ENCODE data around the gene KIF22.
"Not testable (repeated sequence)": the region's sequence is repeated elsewhere in the genome, so short reads cannot be mapped to it uniquely, and the experiment has no call there.

Gene KIF22

DNA sequence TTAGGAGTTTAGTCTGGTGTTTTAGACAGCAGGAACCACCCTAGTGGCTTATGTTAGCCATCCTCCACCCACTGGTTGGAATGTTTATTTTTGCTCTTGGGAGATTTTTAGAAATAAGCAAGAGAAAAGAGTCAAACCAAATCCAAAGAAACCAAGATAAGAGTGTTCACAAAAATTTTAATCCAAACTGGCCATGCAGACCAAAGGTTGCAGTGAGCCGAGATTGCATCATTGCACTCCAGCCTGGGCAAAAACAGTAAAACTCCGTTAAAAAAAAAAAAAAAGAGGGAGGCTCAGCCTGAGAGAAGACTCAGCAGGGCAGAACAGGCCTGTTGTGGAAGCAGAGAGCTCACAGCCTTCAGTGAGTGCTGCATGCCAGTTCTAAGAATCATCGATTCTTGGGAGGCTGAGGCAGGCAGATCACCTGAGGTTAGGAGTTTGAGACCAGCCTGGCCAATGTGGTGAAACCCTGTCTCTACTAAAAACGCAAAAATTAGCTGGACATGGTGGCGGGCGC lies 32.5 kb upstream of the KIF22 start:
- Mint-ChIP-seq H3K4me1 (ENCODE audit: low read depth) (peaks cover 11% of the 10 kb centered on the region), H3K9me3 (no peaks in the 10 kb centered on the region), H3K27me3 (ENCODE audit: low read depth) (peaks cover 4% of the 10 kb centered on the region), H3K4me3 (no peak overlapping the region), H3K27ac (no peak overlapping the region), H3K36me3 (ENCODE audit: low read depth) (peaks cover 1% of the 10 kb centered on the region)
- no peak for DNase-seq (ENCODE audit: low spot score)

DNA sequence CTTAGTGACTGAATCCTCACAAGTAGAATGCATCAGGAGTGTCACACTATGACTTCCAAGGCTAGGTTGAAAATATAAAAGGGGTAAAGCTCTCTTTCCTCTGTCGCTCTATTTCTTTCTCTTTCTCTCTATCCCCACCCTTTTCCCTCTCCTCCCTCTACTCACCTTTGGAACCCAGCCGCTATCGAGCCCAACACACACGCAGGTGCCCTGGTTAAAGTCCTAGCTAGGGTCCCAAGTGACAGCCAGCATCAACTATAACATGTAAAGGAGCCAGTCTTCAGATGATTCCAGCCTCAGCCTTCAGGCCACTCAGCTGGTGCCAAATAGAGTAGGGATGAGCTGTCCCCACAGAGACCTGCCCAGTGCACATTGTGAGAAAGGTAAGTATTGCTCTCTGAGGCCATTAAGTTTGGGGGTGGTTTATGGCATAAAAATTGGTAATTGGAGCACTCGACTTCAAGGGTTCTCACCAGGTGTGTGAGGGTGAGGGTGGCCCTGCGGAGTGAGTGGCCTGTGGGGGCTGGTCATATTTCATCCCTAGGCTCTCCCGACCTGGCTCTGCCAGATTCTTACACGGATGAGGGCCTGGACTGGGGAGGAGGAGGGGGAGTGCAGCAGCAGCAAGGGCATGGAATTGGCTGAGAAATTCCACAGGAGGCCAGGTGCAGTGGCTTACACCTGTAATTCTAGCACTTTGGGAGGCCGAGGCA lies 29.8 kb upstream of the KIF22 start:
- no peaks in the 10 kb centered on the region for H3K9me3 Mint-ChIP-seq
- peaks cover 6% of the 10 kb centered on the region for H3K27me3 Mint-ChIP-seq (ENCODE audit: low read depth)
- no peak overlapping the region for H3K4me3 Mint-ChIP-seq
- no peak for DNase-seq (ENCODE audit: low spot score)
- H3K36me3 Mint-ChIP-seq (ENCODE audit: low read depth), result no peaks in the 10 kb centered on the region
- peaks cover 5% of the 10 kb centered on the region for H3K4me1 Mint-ChIP-seq (ENCODE audit: low read depth)
- no peak overlapping the region for H3K27ac Mint-ChIP-seq

DNA sequence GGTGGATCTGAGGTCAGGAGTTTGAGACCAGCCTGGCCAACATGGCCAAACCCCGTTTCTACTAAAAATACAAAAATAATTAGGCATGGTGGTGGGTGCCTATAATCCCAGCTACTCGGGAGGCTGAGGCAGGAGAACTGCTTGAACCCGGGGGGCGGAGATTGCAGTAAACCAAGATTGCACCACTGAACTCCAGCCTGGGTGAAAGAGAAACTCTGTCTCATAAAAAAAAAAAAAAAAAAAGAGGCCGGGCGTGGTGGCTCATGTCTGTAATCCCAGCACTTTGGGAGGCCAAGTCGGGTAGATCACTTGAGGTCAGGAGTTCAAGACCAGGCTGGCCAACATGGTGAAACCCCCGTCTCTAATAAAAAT lies 29.3 kb upstream of the KIF22 start:
- not testable (repeated sequence) for H3K36me3 Mint-ChIP-seq (ENCODE audit: low read depth); H3K27me3 Mint-ChIP-seq (ENCODE audit: low read depth); H3K4me3 Mint-ChIP-seq; DNase-seq (ENCODE audit: low spot score); H3K9me3 Mint-ChIP-seq; H3K27ac Mint-ChIP-seq; H3K4me1 Mint-ChIP-seq (ENCODE audit: low read depth)

DNA sequence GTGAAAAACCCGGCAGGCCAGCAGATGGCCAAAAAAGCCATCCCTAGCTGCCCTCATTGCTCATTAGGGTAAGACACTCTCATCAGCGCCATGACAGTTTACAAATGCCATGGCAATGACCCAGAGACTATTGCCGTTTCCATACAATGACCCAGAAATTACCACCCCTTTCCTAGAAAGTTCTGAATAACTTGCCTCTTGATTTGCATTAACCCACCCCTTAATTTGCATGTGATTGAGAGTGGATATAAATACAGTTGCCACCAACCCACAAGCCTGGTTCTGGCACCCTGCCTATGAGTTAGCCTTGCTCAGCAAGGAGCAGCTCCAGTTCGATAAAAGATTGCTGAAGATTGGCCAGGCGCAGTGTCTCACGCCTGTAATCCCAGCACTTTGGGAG lies 28.7 kb upstream of the KIF22 start:
- peaks cover 2% of the 10 kb centered on the region for H3K4me1 Mint-ChIP-seq (ENCODE audit: low read depth)
- H3K36me3 Mint-ChIP-seq (ENCODE audit: low read depth), result no peaks in the 10 kb centered on the region
- H3K27ac Mint-ChIP-seq, result no peak overlapping the region
- peaks cover 6% of the 10 kb centered on the region for H3K27me3 Mint-ChIP-seq (ENCODE audit: low read depth)
- H3K9me3 Mint-ChIP-seq, result no peaks in the 10 kb centered on the region
- no peak for DNase-seq (ENCODE audit: low spot score)
- no peak overlapping the region for H3K4me3 Mint-ChIP-seq

DNA sequence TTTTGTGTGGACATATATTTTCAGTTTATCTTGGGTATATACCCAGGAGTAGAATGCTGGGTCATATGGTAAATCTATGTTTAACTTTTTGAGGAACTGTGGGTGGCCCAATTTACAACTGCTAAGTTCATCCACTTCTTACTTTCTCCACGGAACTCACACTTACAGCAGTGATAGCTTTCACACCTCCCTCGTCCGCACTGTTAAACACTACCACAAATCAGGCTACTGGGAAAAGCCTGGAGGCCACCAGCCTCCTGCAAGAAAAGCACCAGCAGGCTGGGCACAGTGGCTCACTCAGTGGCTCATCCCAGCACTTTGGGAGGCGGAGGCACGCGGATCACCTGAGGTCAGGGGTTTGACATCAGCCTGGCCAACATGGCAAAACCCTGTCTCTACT lies 27.2 kb upstream of the KIF22 start:
- peaks cover 1% of the 10 kb centered on the region for H3K4me1 Mint-ChIP-seq (ENCODE audit: low read depth)
- H3K36me3 Mint-ChIP-seq (ENCODE audit: low read depth), result no peaks in the 10 kb centered on the region
- H3K27ac Mint-ChIP-seq, result no peak overlapping the region
- H3K9me3 Mint-ChIP-seq, result no peaks in the 10 kb centered on the region
- peaks cover 2% of the 10 kb centered on the region for H3K27me3 Mint-ChIP-seq (ENCODE audit: low read depth)
- no peak overlapping the region for H3K4me3 Mint-ChIP-seq
- DNase-seq (ENCODE audit: low spot score), result no peak

DNA sequence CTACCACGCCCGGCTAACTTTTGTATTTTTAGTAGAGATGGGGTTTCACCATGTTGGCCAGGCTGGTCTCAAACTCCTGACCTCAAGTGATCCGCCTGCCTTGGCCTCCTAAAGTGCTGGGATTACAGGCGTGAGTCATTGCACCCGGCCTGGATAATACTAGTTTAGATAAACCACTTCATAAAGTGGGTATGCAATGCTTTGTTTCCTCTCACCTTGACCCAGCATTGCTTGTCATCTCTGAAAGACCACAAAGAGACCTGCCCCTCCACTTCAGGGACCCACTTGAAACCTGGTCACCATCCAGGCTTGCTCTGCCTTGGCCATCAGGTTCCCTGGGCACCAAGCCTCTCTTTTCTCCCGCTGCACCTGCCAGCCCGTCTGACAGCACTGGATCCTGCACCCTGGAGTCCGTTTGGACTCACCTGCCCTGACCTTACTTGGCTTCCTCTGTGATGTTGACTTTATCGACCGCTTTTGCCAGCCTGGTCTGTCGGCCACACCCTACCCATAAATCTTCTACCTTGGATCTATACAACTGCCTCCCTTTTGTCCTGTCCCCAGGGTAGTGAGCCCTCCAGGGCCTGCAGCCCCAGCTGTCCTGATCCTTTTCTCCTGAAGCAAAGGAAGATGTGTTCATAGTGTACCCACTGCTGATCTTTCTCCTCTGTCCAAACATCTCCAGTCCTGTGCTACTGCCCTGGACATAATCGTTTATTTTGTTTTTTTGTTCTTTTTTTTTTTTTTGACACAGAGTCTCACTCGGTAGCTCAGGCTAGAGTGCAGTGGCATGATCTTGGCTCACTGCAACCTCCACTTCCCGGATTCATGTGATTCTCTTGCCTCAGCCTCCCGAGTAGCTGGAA lies 25.2 kb upstream of the KIF22 start:
- no peak for DNase-seq (ENCODE audit: low spot score)
- Mint-ChIP-seq H3K27me3 (ENCODE audit: low read depth) (peaks cover 2% of the 10 kb centered on the region), H3K27ac (no peak overlapping the region), H3K4me3 (no peak overlapping the region), H3K4me1 (ENCODE audit: low read depth) (no peaks in the 10 kb centered on the region), H3K36me3 (ENCODE audit: low read depth) (no peaks in the 10 kb centered on the region), H3K9me3 (no peaks in the 10 kb centered on the region)

DNA sequence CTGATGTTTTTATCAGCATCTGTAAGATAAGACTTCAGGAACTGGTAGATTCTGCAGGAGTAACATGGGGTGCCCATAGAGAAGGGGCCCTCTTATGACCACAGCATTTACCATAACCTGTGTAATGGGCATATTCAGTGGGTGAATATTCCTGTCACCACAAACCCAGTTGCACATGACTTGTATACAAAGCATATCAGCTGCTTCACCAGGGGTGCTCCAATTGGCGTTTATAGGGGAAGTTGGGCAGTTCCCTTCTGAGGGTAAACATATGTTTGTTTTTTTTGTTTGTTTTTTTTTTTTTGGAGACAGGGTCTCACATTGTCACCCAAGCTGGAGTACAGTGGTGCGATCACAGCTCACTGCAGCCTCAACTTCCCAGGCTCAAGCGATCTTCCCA lies 24.0 kb upstream of the KIF22 start:
- Mint-ChIP-seq H3K36me3 (ENCODE audit: low read depth) (no peaks in the 10 kb centered on the region), H3K4me1 (ENCODE audit: low read depth) (no peaks in the 10 kb centered on the region), H3K27ac (no peak overlapping the region), H3K9me3 (no peaks in the 10 kb centered on the region), H3K27me3 (ENCODE audit: low read depth) (peaks cover 2% of the 10 kb centered on the region), H3K4me3 (no peak overlapping the region)
- DNase-seq (ENCODE audit: low spot score), result no peak

DNA sequence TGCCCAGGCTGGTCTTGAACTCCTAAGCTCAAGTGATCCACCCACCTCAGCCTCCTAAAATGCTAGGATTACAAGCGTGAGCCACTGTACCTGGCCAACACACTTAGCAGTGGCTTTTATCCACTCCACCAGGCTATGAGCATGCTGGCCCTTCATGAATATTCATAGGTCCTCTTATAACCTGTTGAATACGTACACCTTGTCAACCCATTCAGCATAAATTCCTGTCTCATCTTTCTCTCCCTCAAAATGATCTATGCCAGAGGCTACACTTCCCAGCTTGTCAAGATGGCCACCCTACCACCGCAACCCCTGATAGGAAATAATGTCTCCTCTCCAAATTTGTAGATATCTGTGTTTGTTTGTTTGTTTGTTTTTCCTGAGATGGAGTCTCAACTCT lies 23.5 kb upstream of the KIF22 start:
- H3K27me3 Mint-ChIP-seq (ENCODE audit: low read depth), result peaks cover 2% of the 10 kb centered on the region
- no peak overlapping the region for H3K27ac Mint-ChIP-seq
- DNase-seq (ENCODE audit: low spot score), result no peak
- H3K4me3 Mint-ChIP-seq, result no peak overlapping the region
- H3K36me3 Mint-ChIP-seq (ENCODE audit: low read depth), result no peaks in the 10 kb centered on the region
- no peaks in the 10 kb centered on the region for H3K9me3 Mint-ChIP-seq
- H3K4me1 Mint-ChIP-seq (ENCODE audit: low read depth), result no peaks in the 10 kb centered on the region

DNA sequence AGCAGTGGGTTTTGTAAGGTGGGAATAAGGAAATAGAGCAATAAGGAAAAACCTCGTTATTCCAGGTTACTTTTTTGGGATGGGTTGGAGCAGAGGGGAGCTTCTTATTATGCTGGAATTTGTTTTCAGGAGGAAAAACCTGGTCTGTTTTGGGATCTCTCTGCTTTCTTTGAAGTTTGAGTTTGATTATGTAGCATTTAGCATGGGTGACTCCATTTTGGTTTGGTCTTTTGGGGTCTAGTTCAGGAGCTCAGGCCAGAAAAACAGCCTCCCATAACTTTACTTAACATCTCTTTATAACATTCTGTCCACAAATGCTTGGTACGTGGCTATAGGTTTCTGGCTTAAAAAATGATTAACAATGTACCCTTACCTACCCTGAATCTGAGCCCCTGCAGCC lies 21.0 kb upstream of the KIF22 start:
- no peak for DNase-seq (ENCODE audit: low spot score)
- Mint-ChIP-seq H3K4me3 (no peak overlapping the region), H3K4me1 (ENCODE audit: low read depth) (no peaks in the 10 kb centered on the region), H3K27me3 (ENCODE audit: low read depth) (no peaks in the 10 kb centered on the region), H3K9me3 (no peaks in the 10 kb centered on the region), H3K27ac (no peak overlapping the region), H3K36me3 (ENCODE audit: low read depth) (no peaks in the 10 kb centered on the region)

DNA sequence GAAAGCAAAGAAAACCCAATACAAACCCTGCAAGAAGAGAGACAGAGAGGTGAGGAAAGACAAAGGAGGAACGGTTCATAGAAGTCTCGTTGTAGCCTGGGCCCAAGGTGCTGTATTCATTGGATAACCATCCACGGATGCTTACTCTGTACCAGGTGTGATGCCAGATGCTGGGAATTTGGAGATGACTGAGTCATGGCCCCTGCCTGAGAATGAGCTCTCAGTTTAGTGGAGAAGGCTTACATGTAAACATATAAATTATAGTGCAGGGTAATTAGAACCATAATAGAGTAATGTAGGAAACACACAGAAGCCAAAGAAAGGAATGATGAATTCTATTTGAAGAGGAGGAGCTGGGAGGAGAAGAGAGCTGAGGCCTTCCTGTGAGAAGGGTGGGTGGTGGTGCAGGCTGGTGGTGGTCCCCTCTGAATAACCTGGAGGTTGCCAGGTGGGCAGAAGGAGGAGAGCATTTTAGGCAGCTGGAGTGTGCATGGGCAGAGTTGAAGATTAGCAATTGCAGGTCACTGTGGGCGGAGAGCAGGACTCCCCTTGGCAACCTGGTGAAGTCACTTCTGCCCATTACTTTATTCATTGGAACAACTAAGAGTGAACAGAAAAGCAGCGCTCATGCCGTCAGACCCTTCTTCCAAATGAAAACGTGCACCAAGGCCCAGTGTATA lies 20.2 kb upstream of the KIF22 start:
- Mint-ChIP-seq H3K4me1 (ENCODE audit: low read depth) (no peaks in the 10 kb centered on the region), H3K4me3 (no peak overlapping the region), H3K27me3 (ENCODE audit: low read depth) (no peaks in the 10 kb centered on the region), H3K36me3 (ENCODE audit: low read depth) (no peaks in the 10 kb centered on the region), H3K9me3 (no peaks in the 10 kb centered on the region), H3K27ac (no peak overlapping the region)
- DNase-seq (ENCODE audit: low spot score), result no peak

DNA sequence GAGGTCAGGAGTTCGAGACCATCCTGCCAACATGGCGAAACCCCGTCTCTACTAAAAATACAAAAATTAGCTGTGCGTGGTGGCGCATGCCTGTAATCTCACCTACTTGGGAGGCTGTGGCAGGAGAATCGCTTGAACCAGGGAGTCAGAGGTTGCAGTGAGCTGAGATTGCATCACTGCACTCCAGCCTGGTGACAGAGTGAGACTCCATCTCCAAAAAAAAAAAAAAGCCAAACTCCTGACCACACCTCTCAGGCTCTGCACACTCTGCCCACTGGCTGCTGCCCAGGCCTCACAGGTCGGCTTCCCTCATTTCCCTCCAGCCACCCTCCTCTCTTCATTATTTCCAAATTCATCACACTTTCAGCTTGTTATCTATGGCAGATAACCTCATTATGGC lies 18.2 kb upstream of the KIF22 start:
- H3K4me3 Mint-ChIP-seq; DNase-seq (ENCODE audit: low spot score); H3K4me1 Mint-ChIP-seq (ENCODE audit: low read depth); H3K27me3 Mint-ChIP-seq (ENCODE audit: low read depth); H3K36me3 Mint-ChIP-seq (ENCODE audit: low read depth); H3K27ac Mint-ChIP-seq; H3K9me3 Mint-ChIP-seq: not testable (repeated sequence)

DNA sequence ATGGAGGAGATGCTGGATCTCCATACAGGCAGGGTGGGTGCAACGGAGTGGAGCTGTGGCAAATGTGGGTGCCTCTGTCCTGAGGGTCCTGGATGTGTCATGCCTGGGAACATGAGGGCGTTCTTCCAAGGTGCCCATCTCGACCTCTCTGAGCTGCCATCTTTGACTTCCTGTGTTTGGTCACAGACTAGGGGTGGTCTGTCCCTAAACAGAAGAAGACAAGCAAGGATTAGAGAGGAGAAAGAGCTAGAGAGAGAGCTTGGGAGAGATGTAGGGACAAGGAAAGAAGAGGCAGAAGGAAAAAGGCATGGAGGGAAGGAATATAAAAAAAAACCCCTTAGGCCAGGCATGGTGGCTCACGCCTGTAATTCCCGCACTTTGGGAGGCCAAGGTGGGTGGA lies 15.8 kb upstream of the KIF22 start:
- H3K27me3 Mint-ChIP-seq (ENCODE audit: low read depth), result peaks cover 13% of the 10 kb centered on the region
- H3K4me3 Mint-ChIP-seq, result no peak overlapping the region
- H3K27ac Mint-ChIP-seq, result no peak overlapping the region
- no peaks in the 10 kb centered on the region for H3K9me3 Mint-ChIP-seq
- no peaks in the 10 kb centered on the region for H3K36me3 Mint-ChIP-seq (ENCODE audit: low read depth)
- no peaks in the 10 kb centered on the region for H3K4me1 Mint-ChIP-seq (ENCODE audit: low read depth)
- no peak for DNase-seq (ENCODE audit: low spot score)

DNA sequence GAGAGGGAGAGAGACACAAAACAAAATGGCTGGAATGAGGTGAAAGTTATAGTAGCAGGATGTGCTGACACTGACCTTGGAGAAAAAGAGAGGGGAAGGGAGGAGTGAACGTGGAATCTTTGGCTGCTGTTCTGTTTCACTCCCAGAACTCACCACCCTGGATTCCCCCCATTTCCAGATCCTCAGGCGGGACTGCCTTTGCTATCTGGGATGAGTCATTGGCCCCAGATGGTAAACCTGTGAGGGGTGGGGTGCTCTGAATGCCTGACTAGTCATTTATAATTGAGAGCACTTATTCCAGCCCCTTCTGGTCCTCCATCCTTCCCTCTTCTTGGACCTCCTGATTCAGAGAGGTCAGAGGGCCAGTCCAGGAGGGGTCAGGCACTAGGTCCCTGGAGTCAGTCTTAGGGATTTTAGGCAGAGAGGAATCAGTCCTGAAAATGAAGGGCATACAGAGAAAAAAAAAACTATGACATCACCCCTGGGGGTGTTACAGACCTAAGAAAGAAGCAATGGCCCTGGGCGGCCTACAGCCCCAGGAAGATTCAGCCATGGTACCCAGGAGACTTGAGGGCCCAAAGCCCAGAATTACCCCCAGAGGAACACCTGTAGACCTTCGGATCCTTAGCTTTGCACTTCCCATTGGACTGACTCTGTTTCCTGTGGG lies 14.7 kb upstream of the KIF22 start:
- Mint-ChIP-seq H3K4me1 (ENCODE audit: low read depth) (no peaks in the 10 kb centered on the region), H3K9me3 (no peaks in the 10 kb centered on the region), H3K4me3 (no peak overlapping the region), H3K27ac (peak overlapping the region; percentile 45), H3K36me3 (ENCODE audit: low read depth) (no peaks in the 10 kb centered on the region), H3K27me3 (ENCODE audit: low read depth) (peaks cover 18% of the 10 kb centered on the region)
- DNase-seq (ENCODE audit: low spot score), result no peak
